Measurements from ENCODE around the gene EPHB1. TPM values are rescaled to one million over a fixed set of nuclear protein-coding genes. Genes with fewer than 3 reads are reported as not detected.

The EPHB1 gene
- polyA plus RNA-seq, 1 donor = 3.7 TPM

DNA sequence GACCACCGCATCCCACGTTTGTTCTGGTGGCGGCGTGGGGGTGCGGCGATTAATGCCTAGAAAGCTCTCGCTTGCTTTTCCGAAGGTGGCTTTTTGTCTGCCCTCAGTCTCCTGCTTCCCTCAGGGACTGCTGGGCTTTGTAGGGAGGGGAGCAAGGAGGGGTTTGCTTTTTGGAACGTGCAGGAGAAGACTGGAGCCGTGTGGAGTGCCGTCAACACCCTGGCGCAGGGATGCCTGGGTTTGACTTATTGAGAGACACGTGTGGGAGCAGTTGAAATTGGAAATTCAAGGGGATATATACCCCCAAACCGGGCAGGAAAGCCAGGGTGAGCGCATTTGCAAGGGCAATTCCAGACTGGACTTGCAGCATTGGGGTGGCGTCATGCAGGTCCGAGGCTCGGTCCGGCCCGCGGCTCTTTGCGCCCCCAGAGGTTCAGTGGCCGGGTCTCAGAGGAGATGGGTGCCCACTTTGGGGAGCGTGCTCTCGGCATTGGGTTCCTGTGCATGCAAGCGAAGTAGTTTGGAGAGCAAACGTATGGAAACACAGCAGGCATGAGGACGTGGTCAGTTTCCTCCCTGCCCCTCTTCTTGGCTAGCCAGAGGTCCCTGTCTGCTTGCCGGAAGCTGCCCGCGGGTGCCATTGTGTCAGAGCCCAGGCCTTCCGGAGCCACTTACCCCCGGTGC, 2.1 kb downstream of the EPHB1 start:
- H3K27ac ChIP-seq (ENCODE audit: low read length) = no peak overlapping the region
- no peak for DNase-seq
- H3K27me3 ChIP-seq (ENCODE audit: control insufficient read depth, insufficient read depth, low read length) = peaks cover 53% of the 10 kb centered on the region
- H3K36me3 ChIP-seq (ENCODE audit: control insufficient read depth, insufficient read depth, low read length) = no peaks in the 10 kb centered on the region
- peaks cover 3% of the 10 kb centered on the region for H3K4me1 ChIP-seq (ENCODE audit: control insufficient read depth, insufficient read depth, low read length)
- WGBS (ENCODE audit: insufficient coverage, low lambda C conversion rate) = no CpG with 5 or more reads among the region's 33 CpGs
- peaks cover 7% of the 10 kb centered on the region for H3K9me3 ChIP-seq (ENCODE audit: control insufficient read depth, low read depth, low read length)
- H3K4me3 ChIP-seq (ENCODE audit: low read length) = no peak overlapping the region

GRCh38 chr3:134797741-134798451, 2.8 kb downstream of the EPHB1 start:
- Histone ChIP-seq H3K27me3 (ENCODE audit: control insufficient read depth, insufficient read depth, low read length) (peaks cover 53% of the 10 kb centered on the region), H3K36me3 (ENCODE audit: control insufficient read depth, insufficient read depth, low read length) (no peaks in the 10 kb centered on the region), H3K4me3 (ENCODE audit: low read length) (no peak overlapping the region), H3K27ac (ENCODE audit: low read length) (no peak overlapping the region), H3K4me1 (ENCODE audit: control insufficient read depth, insufficient read depth, low read length) (peaks cover 3% of the 10 kb centered on the region), H3K9me3 (ENCODE audit: control insufficient read depth, low read depth, low read length) (peaks cover 7% of the 10 kb centered on the region)
- DNase-seq = no peak
- no CpG with 5 or more reads among the region's 13 CpGs for WGBS (ENCODE audit: insufficient coverage, low lambda C conversion rate)

GRCh38 chr3:134798681-134799311, 3.7 kb downstream of the EPHB1 start:
- H3K27me3 ChIP-seq (ENCODE audit: control insufficient read depth, insufficient read depth, low read length) = peaks cover 53% of the 10 kb centered on the region
- H3K27ac ChIP-seq (ENCODE audit: low read length) = no peak overlapping the region
- H3K4me3 ChIP-seq (ENCODE audit: low read length) = no peak overlapping the region
- no CpG with 5 or more reads among the region's 9 CpGs for WGBS (ENCODE audit: insufficient coverage, low lambda C conversion rate)
- peaks cover 3% of the 10 kb centered on the region for H3K4me1 ChIP-seq (ENCODE audit: control insufficient read depth, insufficient read depth, low read length)
- H3K36me3 ChIP-seq (ENCODE audit: control insufficient read depth, insufficient read depth, low read length) = no peaks in the 10 kb centered on the region
- no peak for DNase-seq
- H3K9me3 ChIP-seq (ENCODE audit: control insufficient read depth, low read depth, low read length) = peaks cover 7% of the 10 kb centered on the region

DNA sequence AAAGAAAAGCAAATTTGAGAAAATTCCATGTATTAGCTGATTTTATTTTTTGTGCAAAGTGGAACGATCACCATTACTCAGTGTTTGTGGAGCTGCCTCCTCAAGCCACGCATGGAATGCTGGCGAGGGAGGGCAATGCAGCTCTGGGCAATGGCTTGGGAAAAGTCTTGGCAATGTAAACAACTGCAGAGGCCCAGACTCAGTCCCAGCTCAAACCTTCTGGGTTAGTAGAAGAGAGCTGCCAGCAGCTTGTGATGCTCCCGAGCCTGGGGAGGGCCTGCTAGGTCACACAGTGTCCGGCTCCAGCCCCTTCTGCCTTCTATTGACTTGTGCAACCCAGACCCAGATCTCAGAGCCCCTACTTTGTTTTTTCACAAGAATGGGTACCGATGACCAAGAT, 4.3 kb downstream of the EPHB1 start:
- no peak overlapping the region for H3K27ac ChIP-seq (ENCODE audit: low read length)
- H3K36me3 ChIP-seq (ENCODE audit: control insufficient read depth, insufficient read depth, low read length) = no peaks in the 10 kb centered on the region
- H3K9me3 ChIP-seq (ENCODE audit: control insufficient read depth, low read depth, low read length) = peaks cover 7% of the 10 kb centered on the region
- peaks cover 6% of the 10 kb centered on the region for H3K4me1 ChIP-seq (ENCODE audit: control insufficient read depth, insufficient read depth, low read length)
- peaks cover 49% of the 10 kb centered on the region for H3K27me3 ChIP-seq (ENCODE audit: control insufficient read depth, insufficient read depth, low read length)
- 83% methylated on average over 1 of the region's 6 CpGs for WGBS (ENCODE audit: insufficient coverage, low lambda C conversion rate)
- DNase-seq = no peak
- no peak overlapping the region for H3K4me3 ChIP-seq (ENCODE audit: low read length)

- Histone ChIP-seq H3K9me3 (ENCODE audit: control insufficient read depth, low read depth, low read length) (no peaks in the 10 kb centered on the region), H3K27ac (ENCODE audit: low read length) (no peak overlapping the region), H3K4me1 (ENCODE audit: control insufficient read depth, insufficient read depth, low read length) (peaks cover 6% of the 10 kb centered on the region), H3K36me3 (ENCODE audit: control insufficient read depth, insufficient read depth, low read length) (no peaks in the 10 kb centered on the region), H3K27me3 (ENCODE audit: control insufficient read depth, insufficient read depth, low read length) (peaks cover 35% of the 10 kb centered on the region), H3K4me3 (ENCODE audit: low read length) (no peak overlapping the region)
- DNase-seq = no peak
- WGBS (ENCODE audit: insufficient coverage, low lambda C conversion rate) = no CpG with 5 or more reads among the region's 6 CpGs
Measured at GRCh38 chr3:134801204-134801958, 6.3 kb downstream of the EPHB1 start.

DNA sequence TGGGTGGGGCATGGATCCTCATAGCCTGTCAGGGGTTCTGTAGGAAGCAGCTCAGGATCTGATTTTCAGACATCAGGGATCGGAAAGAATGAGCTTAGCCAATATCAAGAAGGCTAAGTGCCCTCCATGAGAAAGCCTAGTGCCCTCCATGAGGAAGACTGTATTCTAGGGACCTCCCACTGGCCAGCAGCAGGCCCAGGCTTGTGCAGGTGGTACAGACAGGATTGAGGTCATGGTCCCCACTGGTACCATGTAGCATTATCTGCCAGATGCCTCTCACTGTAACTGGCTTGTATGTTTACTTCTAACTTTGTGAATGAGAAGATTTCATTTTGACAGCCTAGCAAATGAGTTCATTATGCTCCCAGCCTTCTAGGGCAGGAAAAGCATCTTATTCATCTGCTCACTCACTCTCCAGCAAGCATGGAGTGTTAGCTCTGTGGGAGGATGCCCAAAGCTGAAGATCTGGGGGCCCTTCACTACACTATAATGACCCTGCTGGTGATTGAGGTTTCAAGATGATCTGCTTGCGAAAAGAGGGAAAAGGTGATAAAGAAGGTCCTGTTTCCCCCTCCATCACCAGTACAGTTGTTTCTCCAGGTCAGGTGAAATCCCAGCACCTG, 7.5 kb downstream of the EPHB1 start:
- DNase-seq = no peak
- H3K4me1 ChIP-seq (ENCODE audit: control insufficient read depth, insufficient read depth, low read length) = peaks cover 6% of the 10 kb centered on the region
- no peaks in the 10 kb centered on the region for H3K9me3 ChIP-seq (ENCODE audit: control insufficient read depth, low read depth, low read length)
- H3K4me3 ChIP-seq (ENCODE audit: low read length) = no peak overlapping the region
- H3K27ac ChIP-seq (ENCODE audit: low read length) = no peak overlapping the region
- WGBS (ENCODE audit: insufficient coverage, low lambda C conversion rate) = no CpG with 5 or more reads among the region's 2 CpGs
- H3K27me3 ChIP-seq (ENCODE audit: control insufficient read depth, insufficient read depth, low read length) = peaks cover 23% of the 10 kb centered on the region
- no peaks in the 10 kb centered on the region for H3K36me3 ChIP-seq (ENCODE audit: control insufficient read depth, insufficient read depth, low read length)

DNA sequence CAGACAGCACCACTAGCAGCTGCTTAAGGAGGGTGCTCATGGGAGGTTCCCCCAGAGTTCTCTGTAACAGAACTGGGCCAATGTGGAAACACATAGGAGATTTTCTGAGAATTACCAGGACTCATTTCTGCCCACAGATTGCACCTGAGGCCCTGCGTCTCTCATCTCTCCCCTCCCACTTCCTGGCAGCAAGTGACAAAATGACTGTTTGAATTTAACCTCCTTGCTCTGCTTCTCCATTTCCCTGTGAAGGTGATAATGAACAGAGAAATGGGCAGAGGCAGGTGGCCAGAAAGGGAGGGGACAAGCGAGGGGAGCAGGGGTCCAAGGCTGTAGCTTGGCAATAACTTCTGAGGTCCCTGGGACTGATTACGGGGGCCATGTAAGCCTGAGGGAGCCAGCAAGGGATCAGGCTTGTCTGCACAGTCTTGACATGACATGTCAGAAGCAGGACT, 8.0 kb downstream of the EPHB1 start:
- Histone ChIP-seq H3K27ac (ENCODE audit: low read length) (no peak overlapping the region), H3K9me3 (ENCODE audit: control insufficient read depth, low read depth, low read length) (no peaks in the 10 kb centered on the region), H3K27me3 (ENCODE audit: control insufficient read depth, insufficient read depth, low read length) (peaks cover 18% of the 10 kb centered on the region), H3K36me3 (ENCODE audit: control insufficient read depth, insufficient read depth, low read length) (no peaks in the 10 kb centered on the region), H3K4me3 (ENCODE audit: low read length) (no peak overlapping the region), H3K4me1 (ENCODE audit: control insufficient read depth, insufficient read depth, low read length) (peaks cover 6% of the 10 kb centered on the region)
- WGBS (ENCODE audit: insufficient coverage, low lambda C conversion rate) = no CpG with 5 or more reads among the region's 3 CpGs
- no peak for DNase-seq

- no CpG with 5 or more reads among the region's 4 CpGs for WGBS (ENCODE audit: insufficient coverage, low lambda C conversion rate)
- H3K9me3 ChIP-seq (ENCODE audit: control insufficient read depth, low read depth, low read length) = no peaks in the 10 kb centered on the region
- H3K36me3 ChIP-seq (ENCODE audit: control insufficient read depth, insufficient read depth, low read length) = no peaks in the 10 kb centered on the region
- no peak for DNase-seq
- H3K4me1 ChIP-seq (ENCODE audit: control insufficient read depth, insufficient read depth, low read length) = peaks cover 6% of the 10 kb centered on the region
- H3K27ac ChIP-seq (ENCODE audit: low read length) = no peak overlapping the region
- no peak overlapping the region for H3K4me3 ChIP-seq (ENCODE audit: low read length)
- peaks cover 12% of the 10 kb centered on the region for H3K27me3 ChIP-seq (ENCODE audit: control insufficient read depth, insufficient read depth, low read length)
Measured at GRCh38 chr3:134803652-134804051, 8.6 kb downstream of the EPHB1 start.

DNA sequence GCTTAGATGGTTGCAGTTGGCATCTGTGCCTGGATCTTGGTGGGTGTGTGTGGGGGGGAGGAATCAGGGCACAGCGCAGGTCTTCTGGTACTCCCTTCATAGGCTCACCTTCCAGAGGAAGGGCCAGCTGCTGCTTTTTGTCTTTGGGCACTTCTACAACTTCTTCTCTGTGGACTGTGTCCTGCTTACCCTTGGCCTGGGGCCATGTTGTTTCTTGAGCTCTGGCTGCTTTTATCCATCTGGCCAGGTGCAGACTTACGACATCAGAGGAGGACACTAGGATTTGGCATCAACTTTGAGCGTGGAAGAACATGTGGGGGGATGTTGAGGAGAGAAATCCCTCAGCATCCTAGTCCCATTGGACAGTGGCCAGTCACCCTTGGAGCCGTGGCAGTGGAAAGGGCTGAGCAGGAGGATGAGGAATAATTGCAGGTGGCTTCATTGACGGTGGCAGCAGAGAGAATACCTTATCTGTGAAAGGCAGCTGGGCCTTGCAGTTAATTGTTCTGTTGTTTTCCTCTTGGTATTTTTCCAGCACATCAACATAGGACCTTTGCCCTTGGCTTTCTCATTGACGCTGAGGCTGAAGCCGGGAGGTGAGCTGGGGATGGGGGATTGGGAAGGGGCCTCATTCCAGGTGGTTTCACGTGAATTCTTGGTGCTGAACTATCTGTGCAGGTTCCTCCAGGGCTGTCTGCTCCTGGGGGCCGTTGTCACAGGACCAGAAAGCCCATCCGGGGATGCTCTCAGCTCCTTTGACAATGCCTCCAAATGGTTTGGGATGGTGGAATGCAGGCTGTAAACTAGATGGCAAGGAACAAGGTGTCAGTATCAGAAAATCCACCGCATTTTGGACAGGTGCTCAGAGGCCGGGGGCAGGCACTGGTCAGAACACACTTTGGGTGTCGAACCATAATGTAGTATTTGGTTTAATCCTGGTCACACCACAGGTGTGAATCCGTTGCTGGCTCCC, 9.7 kb downstream of the EPHB1 start:
- peak in 1 of 2 donors; percentile 52 for DNase-seq
- no CpG with 5 or more reads among the region's 14 CpGs for WGBS (ENCODE audit: insufficient coverage, low lambda C conversion rate)
- Histone ChIP-seq H3K27ac (ENCODE audit: low read length) (no peak overlapping the region), H3K36me3 (ENCODE audit: control insufficient read depth, insufficient read depth, low read length) (no peaks in the 10 kb centered on the region), H3K4me1 (ENCODE audit: control insufficient read depth, insufficient read depth, low read length) (peaks cover 10% of the 10 kb centered on the region), H3K27me3 (ENCODE audit: control insufficient read depth, insufficient read depth, low read length) (peaks cover 2% of the 10 kb centered on the region), H3K9me3 (ENCODE audit: control insufficient read depth, low read depth, low read length) (no peaks in the 10 kb centered on the region), H3K4me3 (ENCODE audit: low read length) (no peak overlapping the region)
